Testis (tissue), 5 donors: ENCODE data around the gene ERVFRD-1. TPM values are rescaled to one million over a fixed set of nuclear protein-coding genes. Genes with fewer than 3 reads are reported as not detected.

Source experiments
- DNase-seq: peaks from one replicate; pipeline ENCODE4 v3.0.0-alpha.2; 2019
- H3K27ac ChIP-seq, 2 donors: fragments of 200-600 bp; sonication (generic); one replicate each; pipeline ENCODE4 v1.5.1; 2019
- H3K27me3 ChIP-seq: fragments of 200-600 bp; sonication (generic); one replicate; pipeline ENCODE4 v1.5.1; 2019
- H3K36me3 ChIP-seq: fragments of 200-600 bp; sonication (generic); one replicate; pipeline ENCODE4 v1.5.1; 2017; ENCODE audit warnings: low read depth; ENCODE audit errors: missing control alignments
- H3K4me1 ChIP-seq: fragments of 200-600 bp; sonication (generic); one replicate; pipeline ENCODE4 v1.5.1; 2019
- H3K4me3 ChIP-seq, 2 donors: fragments of 200-600 bp; sonication (generic); one replicate each; pipeline ENCODE4 v1.5.1; 2017 to 2019
- H3K9me3 ChIP-seq: fragments of 200-600 bp; sonication (generic); one replicate; pipeline ENCODE4 v1.5.1; 2017
- POLR2A ChIP-seq: fragments of 450-650 bp; IDR thresholded peaks from one replicate; pipeline ENCODE4 v1.6.1; 2017; ENCODE audit warnings: antibody characterized with exemption, mild to moderate bottlenecking, moderate library complexity
- WGBS, 2 donors: methylation state at CpG; one replicate each; pipeline ENCODE4 v1.1.5; 2018; 5-methylcytosine and 5-hydroxymethylcytosine counted together
- intact Hi-C: fragments of 100-400 bp; cut with DNase I; formaldehyde crosslinking; loops from one replicate; pipeline ENCODE4 v1.15.1; 2023; ENCODE audit warnings: low total_unique reads
- long read RNA-seq, 2 donors: transcript quantifications; one replicate each; lab custom pipeline, GENCODE V29; 2026
- polyA plus RNA-seq: library from polyadenylated mRNA; stranded (reverse); fragments of 350-450 nt; fragmentation: Illumina TruSeq; extraction: RNeasy Lipid Tissue Mini Kit (QIAGEN cat#74804); gene quantifications from one replicate; pipeline ENCODE4 v1.2.3, GENCODE V29; 2014; ENCODE audit warnings: low read depth, low replicate concordance; ENCODE audit not compliant: insufficient read depth
- total RNA-seq, 2 donors: library from RNA; depleted of rRNA; stranded (reverse); fragments of >200 nt; gene quantifications; one replicate each; pipeline ENCODE4 v1.2.3, GENCODE V29; 2016
- TF ChIP-seq, protein P1 (sequence below), 3 experiments: fragments of 450-650 bp in 2 of 3; fragments of 200-600 bp in 1 of 3; sonication (generic) in 1 of 3; IDR thresholded peaks; one replicate each; pipeline ENCODE4 v1.5.1; 2016 to 2019; ENCODE audit warnings: antibody characterized with exemption in 3 of 3, mild to moderate bottlenecking in 2 of 3, moderate library complexity in 1 of 3

Gene ERVFRD-1, protein sequence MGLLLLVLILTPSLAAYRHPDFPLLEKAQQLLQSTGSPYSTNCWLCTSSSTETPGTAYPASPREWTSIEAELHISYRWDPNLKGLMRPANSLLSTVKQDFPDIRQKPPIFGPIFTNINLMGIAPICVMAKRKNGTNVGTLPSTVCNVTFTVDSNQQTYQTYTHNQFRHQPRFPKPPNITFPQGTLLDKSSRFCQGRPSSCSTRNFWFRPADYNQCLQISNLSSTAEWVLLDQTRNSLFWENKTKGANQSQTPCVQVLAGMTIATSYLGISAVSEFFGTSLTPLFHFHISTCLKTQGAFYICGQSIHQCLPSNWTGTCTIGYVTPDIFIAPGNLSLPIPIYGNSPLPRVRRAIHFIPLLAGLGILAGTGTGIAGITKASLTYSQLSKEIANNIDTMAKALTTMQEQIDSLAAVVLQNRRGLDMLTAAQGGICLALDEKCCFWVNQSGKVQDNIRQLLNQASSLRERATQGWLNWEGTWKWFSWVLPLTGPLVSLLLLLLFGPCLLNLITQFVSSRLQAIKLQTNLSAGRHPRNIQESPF
- total RNA-seq (not detected), polyA plus RNA-seq (0.16 TPM)
- long read RNA-seq, donor 1: 0 reads
- long read RNA-seq, donor 2: 0 reads

DNA sequence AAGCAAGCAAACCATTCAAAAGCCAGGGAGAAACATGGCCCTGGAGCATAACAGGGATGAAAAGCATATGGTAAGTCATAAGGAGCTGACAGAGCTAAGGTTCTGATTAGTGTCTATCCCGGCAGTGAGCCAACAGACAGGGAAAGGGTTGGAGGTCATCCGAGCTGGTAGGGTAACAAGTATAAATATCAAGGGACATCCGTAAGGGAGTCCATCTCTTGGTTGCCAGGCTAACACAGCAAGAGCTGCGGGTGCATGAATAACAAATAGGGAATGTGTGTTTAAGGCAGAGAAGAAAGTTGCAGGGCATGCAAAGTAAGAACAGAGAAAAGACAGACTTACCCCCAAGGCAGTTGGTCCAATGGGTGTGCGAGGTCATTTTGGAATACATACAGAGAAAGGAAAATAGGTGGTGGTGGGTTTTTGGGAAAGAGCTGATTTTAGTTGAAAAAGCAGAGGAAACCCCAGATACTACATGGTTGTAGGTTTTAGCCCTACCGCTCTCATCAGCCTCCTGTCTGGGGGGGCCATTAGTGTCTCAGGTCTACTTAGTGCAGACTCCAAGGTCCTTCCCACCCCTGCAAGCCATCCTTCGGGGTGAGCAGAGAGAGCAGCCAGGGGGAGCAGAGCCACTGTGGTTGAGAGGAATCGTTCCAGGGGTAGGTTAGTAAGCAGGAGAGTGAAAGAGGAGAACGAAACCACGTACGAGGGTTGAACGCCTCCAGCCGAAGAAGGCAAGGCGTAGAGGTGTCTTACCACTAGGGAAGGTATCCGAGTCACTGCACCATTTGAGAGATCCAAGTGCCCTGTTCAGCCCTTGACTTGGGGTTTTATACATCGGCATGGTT, at the start of gene ERVFRD-1:
TSS of gene ERVFRD-1 (minus strand) at position 805 of the 848 bp plus-strand sequence. CDS start 6,415 bp downstream, outside the sequence.
- Histone ChIP-seq H3K27me3 (no peaks in the 10 kb centered on the region), H3K9me3 (no peaks in the 10 kb centered on the region), H3K4me3 (no peak within 1 kb of the TSS), H3K36me3 (no peaks in the 10 kb centered on the region), H3K4me1 (peaks cover 3% of the 10 kb centered on the region), H3K27ac (no peak within 1 kb of the TSS)
- no peak for DNase-seq
- intact Hi-C loops: no loop called here
- 82 to 87% methylated on average over 16 of the region's 16 CpGs for WGBS, 2 donors
- TF ChIP-seq, protein P1, sequence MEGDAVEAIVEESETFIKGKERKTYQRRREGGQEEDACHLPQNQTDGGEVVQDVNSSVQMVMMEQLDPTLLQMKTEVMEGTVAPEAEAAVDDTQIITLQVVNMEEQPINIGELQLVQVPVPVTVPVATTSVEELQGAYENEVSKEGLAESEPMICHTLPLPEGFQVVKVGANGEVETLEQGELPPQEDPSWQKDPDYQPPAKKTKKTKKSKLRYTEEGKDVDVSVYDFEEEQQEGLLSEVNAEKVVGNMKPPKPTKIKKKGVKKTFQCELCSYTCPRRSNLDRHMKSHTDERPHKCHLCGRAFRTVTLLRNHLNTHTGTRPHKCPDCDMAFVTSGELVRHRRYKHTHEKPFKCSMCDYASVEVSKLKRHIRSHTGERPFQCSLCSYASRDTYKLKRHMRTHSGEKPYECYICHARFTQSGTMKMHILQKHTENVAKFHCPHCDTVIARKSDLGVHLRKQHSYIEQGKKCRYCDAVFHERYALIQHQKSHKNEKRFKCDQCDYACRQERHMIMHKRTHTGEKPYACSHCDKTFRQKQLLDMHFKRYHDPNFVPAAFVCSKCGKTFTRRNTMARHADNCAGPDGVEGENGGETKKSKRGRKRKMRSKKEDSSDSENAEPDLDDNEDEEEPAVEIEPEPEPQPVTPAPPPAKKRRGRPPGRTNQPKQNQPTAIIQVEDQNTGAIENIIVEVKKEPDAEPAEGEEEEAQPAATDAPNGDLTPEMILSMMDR (IDR thresholded peaks at IDR 0.05): no peak
- TF ChIP-seq POLR2A: no peak

DNA sequence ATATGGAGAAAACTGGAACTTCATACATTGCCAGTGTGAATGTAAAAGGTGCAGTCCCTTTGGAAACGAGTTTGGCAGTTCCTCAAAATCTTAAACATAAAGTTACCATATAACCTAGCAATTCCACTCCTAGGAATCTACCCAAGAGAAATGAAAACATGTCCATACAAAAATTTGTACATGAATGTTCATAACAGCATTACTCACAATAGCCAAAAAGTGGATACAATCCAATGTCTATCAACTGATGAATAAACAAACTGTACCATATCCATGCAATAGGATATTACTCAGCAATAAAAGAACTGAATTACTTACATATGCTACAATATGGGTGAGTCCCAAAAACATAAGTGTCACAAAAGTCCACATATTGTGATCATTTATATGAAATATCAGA, 48.7 kb upstream of the ERVFRD-1 start:
- H3K9me3 ChIP-seq: no peaks in the 10 kb centered on the region
- no peak overlapping the region for H3K27ac ChIP-seq
- H3K4me1 ChIP-seq: no peaks in the 10 kb centered on the region
- TF ChIP-seq, protein P1 (IDR thresholded peaks at IDR 0.05): no peak
- TF ChIP-seq POLR2A: no peak
- intact Hi-C loops: no loop called here
- 74 to 93% methylated on average over 1 of the region's 1 CpG for WGBS, 2 donors
- H3K36me3 ChIP-seq: no peaks in the 10 kb centered on the region
- H3K27me3 ChIP-seq: no peaks in the 10 kb centered on the region
- H3K4me3 ChIP-seq: no peak overlapping the region
- DNase-seq: no peak

DNA sequence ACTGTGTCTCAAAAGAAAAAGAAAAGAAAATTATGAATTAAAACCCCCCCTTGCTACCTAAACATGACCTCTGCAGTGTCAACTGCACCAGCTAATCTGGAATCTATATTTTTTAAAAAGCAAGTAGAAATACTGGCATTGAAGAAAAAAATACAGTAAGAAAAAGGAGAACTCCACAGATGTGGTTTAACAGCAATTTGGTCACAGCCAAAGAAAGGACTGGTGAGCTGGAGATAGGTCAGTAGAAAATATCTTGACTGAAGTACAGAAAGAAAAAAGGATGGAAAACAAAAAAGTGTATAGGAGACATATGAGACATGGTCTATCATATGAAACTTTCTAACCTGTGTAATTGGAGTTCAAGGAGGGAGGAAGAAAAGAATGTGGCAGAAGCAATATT, 44.1 kb upstream of the ERVFRD-1 start:
- no peak for TF ChIP-seq POLR2A
- TF ChIP-seq, protein P1 (IDR thresholded peaks at IDR 0.05): no peak
- intact Hi-C loops: no loop called here
- H3K9me3 ChIP-seq: no peaks in the 10 kb centered on the region
- H3K4me3 ChIP-seq: no peak overlapping the region
- DNase-seq: no peak
- no peak overlapping the region for H3K27ac ChIP-seq
- no peaks in the 10 kb centered on the region for H3K4me1 ChIP-seq
- no peaks in the 10 kb centered on the region for H3K27me3 ChIP-seq
- H3K36me3 ChIP-seq: no peaks in the 10 kb centered on the region

DNA sequence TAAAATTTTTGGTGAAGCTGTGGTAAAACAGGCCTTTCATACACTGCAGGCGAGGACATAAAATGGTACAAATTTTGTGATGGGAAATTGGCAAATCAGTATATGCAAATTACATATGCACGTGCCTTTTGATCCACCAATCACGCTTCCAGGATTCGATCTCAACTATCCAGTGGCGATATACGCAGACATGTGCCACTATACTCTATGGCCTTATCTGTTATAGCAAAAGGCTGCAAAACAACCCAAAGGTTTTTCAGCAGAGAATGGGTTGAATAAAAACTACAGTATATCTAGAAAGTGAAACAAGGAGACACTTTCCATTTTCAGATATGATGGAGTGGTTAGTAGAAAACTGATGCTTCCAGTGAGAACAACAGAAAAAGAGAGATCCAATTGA, 41.9 kb upstream of the ERVFRD-1 start:
- intact Hi-C loops: no loop called here
- no peaks in the 10 kb centered on the region for H3K9me3 ChIP-seq
- no peaks in the 10 kb centered on the region for H3K27me3 ChIP-seq
- no peak for DNase-seq
- 68 to 85% methylated on average over 6 of the region's 6 CpGs for WGBS, 2 donors
- no peak overlapping the region for H3K27ac ChIP-seq
- no peaks in the 10 kb centered on the region for H3K36me3 ChIP-seq
- peak overlapping the region in 1 of 2 donors; percentile 12 for H3K4me3 ChIP-seq
- no peak for TF ChIP-seq POLR2A
- TF ChIP-seq, protein P1 (IDR thresholded peaks at IDR 0.05): no peak
- no peaks in the 10 kb centered on the region for H3K4me1 ChIP-seq
